Muscle layer of colon (tissue), 2 donors: ENCODE measurements around the gene SEPTIN3.
"Not testable (repeated sequence)": the region's sequence is repeated elsewhere in the genome, so short reads cannot be mapped to it uniquely, and the experiment has no call there.

Experiments
- H3K27ac ChIP-seq: one replicate; pipeline ENCODE4 v1.7.0; 2013; ENCODE audit warnings: low read depth, mild to moderate bottlenecking, low read length, moderate library complexity
- H3K27me3 ChIP-seq, 2 donors: one replicate each; pipeline ENCODE4 v1.7.0; 2013; ENCODE audit warnings: low read length in 2 of 2, mild to moderate bottlenecking in 2 of 2; ENCODE audit not compliant: insufficient read depth in 2 of 2, control insufficient read depth in 1 of 2
- H3K36me3 ChIP-seq: one replicate; pipeline ENCODE4 v1.7.0; 2013; ENCODE audit warnings: mild to moderate bottlenecking, low read length; ENCODE audit not compliant: insufficient read depth
- H3K4me1 ChIP-seq: one replicate; pipeline ENCODE4 v1.7.0; 2013; ENCODE audit warnings: mild to moderate bottlenecking, low read length; ENCODE audit not compliant: insufficient read depth
- H3K4me3 ChIP-seq, 2 donors: one replicate each; pipeline ENCODE4 v1.7.0; 2013; ENCODE audit warnings: low read length in 2 of 2, low read depth in 1 of 2, mild to moderate bottlenecking in 1 of 2, moderate library complexity in 1 of 2
- H3K9ac ChIP-seq: one replicate; pipeline ENCODE4 v1.7.0; 2013; ENCODE audit warnings: low read length
- H3K9me3 ChIP-seq: one replicate; pipeline ENCODE4 v1.7.0; 2013; ENCODE audit warnings: mild to moderate bottlenecking, low read length
- donor health status: abdominal sarcoma.
- donor health status: Adenocarcinoma of cecum.

The SEPTIN3 gene

DNA sequence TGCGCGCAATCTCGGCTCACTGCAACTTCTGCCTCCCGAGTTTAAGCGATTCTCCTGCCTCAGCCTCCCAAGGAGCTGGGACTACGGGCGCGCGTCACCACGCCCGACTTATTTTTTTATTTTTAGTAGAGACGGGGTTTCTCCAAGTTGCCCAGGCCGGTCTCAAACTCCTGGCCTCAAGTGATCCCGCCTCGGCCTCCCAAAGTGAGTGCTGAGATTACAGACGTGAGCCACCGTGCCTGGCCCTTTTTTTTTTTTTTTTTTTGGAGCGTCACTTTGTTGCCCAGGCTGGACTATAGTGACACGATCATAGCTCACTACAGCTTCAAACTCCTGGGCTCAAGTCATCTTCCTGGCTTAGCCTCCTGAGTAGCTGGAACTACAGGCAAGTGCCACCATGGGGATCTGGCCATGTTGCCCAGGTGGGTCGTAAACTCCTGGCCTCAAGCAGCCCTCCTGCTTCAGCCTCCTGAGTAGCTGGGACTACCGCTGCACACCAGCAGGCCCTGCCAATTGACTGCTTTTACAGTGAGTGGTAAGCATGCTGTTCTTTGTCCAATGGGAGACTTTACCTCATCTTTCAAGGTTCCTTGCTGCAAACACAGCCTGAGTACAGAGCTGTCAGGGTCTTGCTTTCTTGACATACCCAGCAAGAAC is 21.7 kb upstream of the SEPTIN3 start:
- Histone ChIP-seq H3K9me3 (no peaks in the 10 kb centered on the region), H3K27me3 (peaks cover 0 to 17% of the 10 kb centered on the region in 2 donors), H3K27ac (no peak overlapping the region), H3K36me3 (no peaks in the 10 kb centered on the region), H3K4me1 (no peaks in the 10 kb centered on the region), H3K4me3 (peak overlapping the region in 1 of 2 donors; percentile 67), H3K9ac (no peak overlapping the region)

GRCh38 chr22:41948142-41948541 is 21.1 kb upstream of the SEPTIN3 start:
- H3K27ac ChIP-seq: no peak overlapping the region
- H3K9me3 ChIP-seq: no peaks in the 10 kb centered on the region
- no peaks in the 10 kb centered on the region for H3K36me3 ChIP-seq
- peaks cover 0 to 17% of the 10 kb centered on the region in 2 donors for H3K27me3 ChIP-seq
- no peaks in the 10 kb centered on the region for H3K4me1 ChIP-seq
- H3K4me3 ChIP-seq: no peak overlapping the region
- H3K9ac ChIP-seq: no peak overlapping the region

DNA sequence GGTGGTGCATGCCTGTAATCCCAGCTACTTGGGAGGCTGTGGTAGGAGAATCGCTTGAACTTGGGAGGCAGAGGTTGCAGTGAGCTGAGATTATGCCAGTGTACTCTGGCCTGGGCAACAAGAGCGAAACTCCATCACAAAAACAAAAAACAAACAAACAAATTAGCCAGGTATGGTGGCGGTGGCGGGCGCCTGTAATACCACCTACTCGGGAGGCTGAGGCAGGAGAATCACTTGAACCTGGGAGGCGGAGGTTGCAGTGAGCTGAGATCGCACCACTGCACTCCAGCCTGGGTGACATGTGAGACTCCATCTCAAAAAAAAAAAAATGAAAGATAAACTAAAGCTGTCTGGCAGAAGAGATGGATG is 20.3 kb upstream of the SEPTIN3 start:
- H3K4me3 ChIP-seq, H3K4me1 ChIP-seq, H3K9me3 ChIP-seq, H3K9ac ChIP-seq, H3K36me3 ChIP-seq, H3K27ac ChIP-seq: not testable (repeated sequence)
- peaks cover 0 to 17% of the 10 kb centered on the region in 2 donors for H3K27me3 ChIP-seq

DNA sequence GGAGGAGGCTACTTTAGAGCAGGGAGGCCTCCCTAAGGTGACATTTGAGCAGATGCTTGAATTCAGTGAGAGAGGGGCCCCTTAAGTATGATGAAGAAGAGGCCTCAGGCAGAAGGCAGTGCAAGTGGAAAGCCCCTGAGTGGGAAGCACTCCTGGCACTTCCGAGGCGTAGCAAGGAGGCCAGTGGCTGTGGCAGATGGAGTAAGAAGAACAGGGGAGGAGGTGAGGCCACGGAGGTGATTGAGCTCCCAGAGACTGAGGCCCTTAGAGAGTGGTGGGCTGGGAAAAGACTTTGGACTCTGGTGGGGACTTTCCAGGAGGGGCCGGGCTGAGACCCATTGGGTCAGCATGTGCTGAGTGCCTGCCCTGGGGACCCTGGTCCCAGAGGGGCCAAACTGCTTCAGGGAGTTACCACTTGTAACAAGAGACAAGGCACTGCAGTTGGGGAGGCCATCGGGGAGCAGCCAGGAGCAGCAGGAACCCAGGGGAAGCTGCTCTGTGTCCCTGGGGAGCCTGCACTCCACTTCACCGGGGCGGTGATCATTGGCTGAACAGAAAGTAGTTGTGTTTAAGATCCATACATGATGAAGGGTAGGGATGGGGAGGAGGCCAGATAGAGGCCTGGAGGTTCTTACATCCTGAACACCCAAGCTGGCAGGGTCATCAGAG is 19.8 kb upstream of the SEPTIN3 start:
- Histone ChIP-seq H3K27me3 (peaks cover 0 to 17% of the 10 kb centered on the region in 2 donors), H3K36me3 (no peaks in the 10 kb centered on the region), H3K9me3 (no peaks in the 10 kb centered on the region), H3K9ac (no peak overlapping the region), H3K27ac (no peak overlapping the region), H3K4me3 (no peak overlapping the region), H3K4me1 (no peaks in the 10 kb centered on the region)

DNA sequence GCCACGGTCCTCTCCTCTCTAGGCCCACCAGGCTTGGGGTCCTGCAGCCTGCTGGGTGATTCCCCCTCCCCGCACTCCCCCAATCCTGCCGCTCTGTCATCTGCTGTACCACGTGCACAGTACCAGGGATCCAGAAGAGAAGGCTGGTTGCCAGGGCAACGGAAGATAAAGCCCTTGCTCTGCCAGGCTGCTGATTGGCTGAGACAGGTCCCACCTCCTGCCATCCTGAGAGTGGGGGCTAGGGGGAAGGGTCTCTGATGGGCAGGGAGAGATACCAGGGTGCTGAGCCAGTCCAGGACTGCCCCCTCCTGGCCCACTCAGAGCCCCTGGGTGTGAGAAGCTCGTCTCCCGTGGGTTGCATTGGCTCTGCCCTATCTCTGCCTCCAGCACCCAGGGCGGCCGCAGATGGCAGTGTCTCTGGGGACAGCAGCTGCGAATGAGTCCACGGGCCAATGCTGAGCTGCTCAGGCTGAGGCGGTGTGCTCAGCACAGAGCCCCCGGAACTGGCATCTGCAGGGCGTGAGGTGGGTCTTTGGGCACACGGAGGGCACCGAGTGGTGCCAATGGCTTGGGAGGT is 17.3 kb upstream of the SEPTIN3 start, which contains the start of gene SMIM45:
Gene SMIM45, plus strand, starts transcription at position 253 of the 577 bp plus-strand sequence.
- H3K27ac ChIP-seq: no peak within 1 kb of the TSS
- no peaks in the 10 kb centered on the region for H3K36me3 ChIP-seq
- H3K9me3 ChIP-seq: no peaks in the 10 kb centered on the region
- no peak within 1 kb of the TSS for H3K4me3 ChIP-seq
- no peaks in the 10 kb centered on the region for H3K4me1 ChIP-seq
- H3K27me3 ChIP-seq: peaks cover 0 to 8% of the 10 kb centered on the region in 2 donors
- no peak within 1 kb of the TSS for H3K9ac ChIP-seq

- Histone ChIP-seq H3K9ac (no peak overlapping the region), H3K4me3 (no peak overlapping the region), H3K27ac (no peak overlapping the region), H3K36me3 (no peaks in the 10 kb centered on the region), H3K4me1 (no peaks in the 10 kb centered on the region), H3K27me3 (peaks cover 0 to 8% of the 10 kb centered on the region in 2 donors), H3K9me3 (no peaks in the 10 kb centered on the region)
Observed at GRCh38 chr22:41952713-41953112, 16.5 kb upstream of the SEPTIN3 start.

DNA sequence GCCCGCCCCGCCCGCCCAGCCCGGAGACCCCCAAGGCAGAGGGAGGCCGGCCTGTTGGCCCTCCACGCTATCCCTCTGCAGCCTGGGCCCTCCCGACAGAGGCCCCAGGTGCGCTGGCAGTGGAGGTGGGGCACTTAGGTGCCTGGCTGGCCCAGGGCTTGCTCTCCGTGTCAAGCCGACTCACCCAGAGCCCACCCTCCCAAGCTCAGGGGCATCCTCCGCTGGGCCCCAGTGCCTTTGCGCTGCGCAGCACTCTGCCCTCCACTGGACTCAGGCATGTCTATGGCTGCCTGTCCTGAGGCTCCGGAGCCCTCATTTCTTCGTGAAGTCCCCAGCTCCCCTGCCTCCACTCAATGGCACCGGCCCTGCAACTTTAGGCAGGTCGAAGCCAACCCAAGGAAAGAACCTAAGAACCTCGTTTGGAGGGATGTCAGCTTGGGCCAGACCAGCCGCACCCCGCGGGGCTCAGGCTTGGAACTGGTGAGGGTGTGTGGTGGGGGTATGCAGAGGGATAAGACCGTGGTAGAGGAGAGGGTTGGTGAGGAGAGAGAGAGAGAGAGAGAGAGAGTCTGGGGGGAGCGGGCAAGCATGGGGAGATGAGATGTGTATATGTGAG is 11.2 kb upstream of the SEPTIN3 start:
- no peaks in the 10 kb centered on the region for H3K4me1 ChIP-seq

GRCh38 chr22:41963453-41964111 is 5.7 kb upstream of the SEPTIN3 start:
- Histone ChIP-seq H3K9me3 (no peaks in the 10 kb centered on the region), H3K27me3 (no peaks in the 10 kb centered on the region), H3K4me3 (no peak overlapping the region), H3K4me1 (no peaks in the 10 kb centered on the region), H3K27ac (no peak overlapping the region), H3K9ac (no peak overlapping the region), H3K36me3 (no peaks in the 10 kb centered on the region)

More for the DNA sequence above, 11.2 kb upstream of the SEPTIN3 start:
- Histone ChIP-seq H3K27me3 (peaks cover 0 to 8% of the 10 kb centered on the region in 2 donors), H3K27ac (no peak overlapping the region), H3K9me3 (no peaks in the 10 kb centered on the region), H3K9ac (no peak overlapping the region), H3K36me3 (no peaks in the 10 kb centered on the region), H3K4me3 (no peak overlapping the region)

DNA sequence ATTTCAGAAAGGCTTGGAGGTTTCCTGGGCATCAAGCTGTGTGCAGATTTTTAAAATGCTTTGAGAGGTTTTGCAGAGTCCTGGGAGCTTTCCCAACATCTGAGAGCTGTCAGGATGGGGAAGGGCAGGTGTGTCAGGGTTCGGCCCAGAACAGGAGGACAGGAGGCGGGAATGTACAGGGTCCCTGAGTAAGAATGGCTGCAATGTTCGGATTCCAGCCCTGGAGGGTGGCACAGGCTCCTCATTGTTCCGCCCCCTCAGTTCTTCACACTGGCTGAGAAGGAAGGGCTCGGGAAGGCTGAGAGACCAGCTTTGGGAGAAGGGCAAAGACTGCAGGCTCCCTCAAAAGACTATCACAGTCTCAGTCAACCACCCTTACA is 5.1 kb upstream of the SEPTIN3 start:
- no peaks in the 10 kb centered on the region for H3K4me1 ChIP-seq
- no peak overlapping the region for H3K4me3 ChIP-seq
- H3K9me3 ChIP-seq: no peaks in the 10 kb centered on the region
- H3K27me3 ChIP-seq: no peaks in the 10 kb centered on the region
- H3K36me3 ChIP-seq: no peaks in the 10 kb centered on the region
- H3K27ac ChIP-seq: no peak overlapping the region
- no peak overlapping the region for H3K9ac ChIP-seq

- no peaks in the 10 kb centered on the region for H3K27me3 ChIP-seq
- no peaks in the 10 kb centered on the region for H3K4me1 ChIP-seq
- no peak overlapping the region for H3K4me3 ChIP-seq
- no peaks in the 10 kb centered on the region for H3K36me3 ChIP-seq
- H3K9ac ChIP-seq: no peak overlapping the region
- no peaks in the 10 kb centered on the region for H3K9me3 ChIP-seq
- no peak overlapping the region for H3K27ac ChIP-seq
Observed at GRCh38 chr22:41966225-41966606, 3.0 kb upstream of the SEPTIN3 start.

DNA sequence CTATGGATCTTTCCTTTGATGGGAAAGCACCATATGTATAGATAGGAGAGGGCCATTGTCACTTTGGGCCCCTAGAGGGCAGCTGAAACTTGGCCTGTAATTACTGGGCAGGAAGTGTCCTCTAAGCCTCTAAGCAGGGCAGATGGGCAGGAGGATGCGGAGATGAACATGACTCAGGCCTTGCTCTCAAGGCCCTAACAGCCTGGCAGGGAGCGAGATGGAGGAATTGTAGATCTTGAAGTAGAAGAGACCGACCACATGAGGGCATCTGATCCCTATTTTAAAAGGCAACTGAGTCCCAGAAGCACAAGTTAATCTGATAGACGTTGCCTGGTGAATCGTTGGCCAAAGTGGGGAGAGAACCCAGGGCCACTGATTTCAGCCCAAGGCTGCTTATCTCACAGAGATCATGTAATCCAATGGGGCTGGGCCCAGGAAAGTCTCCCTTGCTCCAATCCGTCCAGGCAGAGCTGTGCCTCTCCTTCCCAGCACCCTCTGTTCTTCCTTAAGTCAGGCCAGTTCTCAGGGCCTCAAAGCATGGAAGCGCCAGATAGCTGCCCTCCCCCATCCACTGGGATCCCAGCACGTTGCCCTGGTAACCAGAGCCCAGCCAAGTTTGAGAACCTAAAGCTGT is 2.5 kb upstream of the SEPTIN3 start:
- H3K9ac ChIP-seq: no peak overlapping the region
- H3K4me3 ChIP-seq: no peak overlapping the region
- H3K27ac ChIP-seq: no peak overlapping the region
- peaks cover 0 to 4% of the 10 kb centered on the region in 2 donors for H3K27me3 ChIP-seq
- H3K9me3 ChIP-seq: no peaks in the 10 kb centered on the region
- H3K4me1 ChIP-seq: no peaks in the 10 kb centered on the region
- no peaks in the 10 kb centered on the region for H3K36me3 ChIP-seq
